ENCODE results near the gene HECW1. TPM values are rescaled to one million over a fixed set of nuclear protein-coding genes. Genes with fewer than 3 reads are reported as not detected.

HECW1 gene
- total RNA-seq, 2 experiments from 2014 or later: not detected

DNA sequence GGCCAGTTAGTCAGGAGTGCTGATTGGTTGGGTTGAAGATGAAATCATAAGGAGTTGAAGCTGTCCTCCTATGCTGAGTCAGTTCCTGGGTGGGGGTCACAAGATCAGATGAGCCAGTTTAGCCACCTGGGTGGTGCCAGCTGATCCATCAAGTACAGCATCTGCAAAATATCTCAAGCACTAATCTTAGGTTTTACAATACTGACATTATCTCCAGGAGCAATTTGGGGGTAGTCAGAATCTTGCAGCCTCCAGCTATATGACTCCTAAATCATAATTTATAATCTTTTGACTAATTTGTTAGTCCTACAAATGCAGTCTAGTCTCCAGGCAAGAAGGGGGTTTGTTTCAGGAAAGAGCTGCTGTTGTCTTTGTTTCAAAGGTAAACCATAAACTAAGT lies 286.4 kb downstream of the HECW1 start:
- Mint-ChIP-seq H3K27ac (no peak overlapping the region), H3K4me1 (ENCODE audit: low read depth) (no peaks in the 10 kb centered on the region), H3K27me3 (ENCODE audit: low read depth) (peaks cover 7% of the 10 kb centered on the region), H3K4me3 (no peak overlapping the region), H3K36me3 (ENCODE audit: low read depth) (no peaks in the 10 kb centered on the region), H3K9me3 (ENCODE audit: insufficient read depth) (no peaks in the 10 kb centered on the region)
- POLR2A ChIA-PET: no interaction called here
- no peak for DNase-seq
- CTCF ChIA-PET: interaction anchor here (1.0 kb wide), 1 partner anchor 137 kb away, joined by 3 read pairs; no protein-coding TSS in a partner anchor
- ATAC-seq: no peak

DNA sequence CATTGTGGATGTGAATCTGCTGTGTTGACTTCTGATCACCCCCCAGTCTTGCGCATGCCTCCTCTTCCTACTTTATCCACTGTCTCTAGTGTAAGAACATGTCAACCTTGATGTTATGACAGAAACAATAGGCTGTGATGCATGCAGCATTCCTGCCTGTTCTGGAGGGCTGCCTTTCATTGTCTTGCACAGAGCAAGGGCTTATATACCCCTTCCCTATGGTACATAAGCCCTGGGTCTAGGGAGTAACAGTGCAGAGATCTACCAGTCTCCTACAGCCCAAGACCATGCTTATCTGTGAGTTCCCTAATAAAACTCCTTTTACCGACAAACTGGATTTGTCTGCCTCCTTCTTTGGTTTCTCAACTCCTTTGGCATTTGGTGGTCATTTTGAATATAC lies 293.5 kb downstream of the HECW1 start:
- DNase-seq (no peak), ATAC-seq (no peak)
- Mint-ChIP-seq H3K36me3 (ENCODE audit: low read depth) (no peaks in the 10 kb centered on the region), H3K27ac (no peak overlapping the region), H3K27me3 (ENCODE audit: low read depth) (no peaks in the 10 kb centered on the region), H3K4me3 (no peak overlapping the region), H3K4me1 (ENCODE audit: low read depth) (no peaks in the 10 kb centered on the region), H3K9me3 (ENCODE audit: insufficient read depth) (no peaks in the 10 kb centered on the region)
- CTCF ChIA-PET: no interaction called here
- POLR2A ChIA-PET: no interaction called here

DNA sequence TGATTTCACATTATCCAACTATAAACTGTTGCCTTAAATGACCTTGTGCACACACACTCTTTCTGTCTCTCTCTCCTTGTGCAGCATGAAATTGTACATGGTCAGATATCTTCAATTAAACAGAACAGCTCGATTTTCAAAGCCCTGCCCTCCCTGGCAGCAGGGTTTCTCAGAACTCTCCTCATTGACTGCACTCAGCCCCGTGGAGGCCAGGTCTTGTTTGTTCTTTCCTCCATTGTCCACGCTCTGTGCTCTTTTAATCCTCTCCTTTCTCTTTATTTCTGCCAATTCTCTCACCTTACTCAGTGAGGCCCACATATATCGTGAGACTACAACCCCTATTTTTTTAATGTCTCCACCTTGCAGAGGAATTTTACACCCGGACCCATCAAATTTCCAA lies 294.5 kb downstream of the HECW1 start:
- no peaks in the 10 kb centered on the region for H3K4me1 Mint-ChIP-seq (ENCODE audit: low read depth)
- ATAC-seq: no peak
- ChIA-PET POLR2A (no interaction called here), CTCF (no interaction called here)
- no peaks in the 10 kb centered on the region for H3K27me3 Mint-ChIP-seq (ENCODE audit: low read depth)
- no peak for DNase-seq
- no peak overlapping the region for H3K4me3 Mint-ChIP-seq
- no peaks in the 10 kb centered on the region for H3K9me3 Mint-ChIP-seq (ENCODE audit: insufficient read depth)
- H3K27ac Mint-ChIP-seq: no peak overlapping the region
- H3K36me3 Mint-ChIP-seq (ENCODE audit: low read depth): no peaks in the 10 kb centered on the region

DNA sequence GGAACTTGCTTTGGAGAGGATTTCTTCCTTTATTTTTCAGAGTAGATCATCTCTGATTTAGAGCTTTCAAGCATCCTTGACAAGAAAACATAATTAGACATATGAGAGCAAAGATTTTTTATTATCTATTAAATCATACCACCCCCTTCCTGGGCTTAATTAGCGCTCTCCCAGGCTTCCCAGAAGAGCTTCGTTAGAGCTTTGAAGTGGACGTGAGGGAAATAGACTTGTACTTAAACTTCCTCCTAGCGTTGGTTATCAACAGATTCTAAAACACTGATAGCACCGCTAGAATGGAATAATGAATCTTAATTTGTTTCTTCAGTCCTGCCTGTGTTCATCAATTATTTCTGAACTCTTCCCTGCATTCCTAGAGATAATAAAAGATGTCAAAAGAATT lies 296.5 kb downstream of the HECW1 start:
- no peaks in the 10 kb centered on the region for H3K27me3 Mint-ChIP-seq (ENCODE audit: low read depth)
- no peak overlapping the region for H3K4me3 Mint-ChIP-seq
- ATAC-seq (no peak), DNase-seq (no peak)
- no peak overlapping the region for H3K27ac Mint-ChIP-seq
- POLR2A ChIA-PET: no interaction called here
- CTCF ChIA-PET: interaction anchor here (1.3 kb wide), 1 partner anchor 17 kb away, joined by 3 read pairs; no protein-coding TSS in a partner anchor
- H3K4me1 Mint-ChIP-seq (ENCODE audit: low read depth): no peaks in the 10 kb centered on the region
- no peaks in the 10 kb centered on the region for H3K36me3 Mint-ChIP-seq (ENCODE audit: low read depth)
- no peaks in the 10 kb centered on the region for H3K9me3 Mint-ChIP-seq (ENCODE audit: insufficient read depth)

DNA sequence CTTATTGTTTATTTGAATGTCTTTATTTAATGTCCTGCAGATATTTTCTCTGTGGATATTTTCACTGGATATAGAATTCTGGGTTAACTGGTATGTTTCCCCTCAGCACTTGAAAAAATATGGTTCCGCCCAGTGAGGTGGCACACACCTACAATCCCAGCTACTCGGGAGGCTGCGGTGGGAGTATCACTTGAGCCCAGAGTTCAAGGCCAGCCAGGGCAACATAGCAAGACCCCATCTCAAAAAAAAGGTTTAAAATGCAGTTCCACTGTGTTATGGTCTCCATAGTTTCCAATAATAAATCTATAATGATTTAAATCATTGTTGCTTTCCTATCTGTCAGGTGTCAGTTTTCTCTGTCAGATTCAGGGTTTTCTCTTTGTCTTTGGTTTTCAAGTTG lies 305.0 kb downstream of the HECW1 start:
- ChIA-PET CTCF (no interaction called here), POLR2A (no interaction called here)
- Mint-ChIP-seq H3K4me3 (no peak overlapping the region), H3K27ac (no peak overlapping the region), H3K27me3 (ENCODE audit: low read depth) (peaks cover 10% of the 10 kb centered on the region), H3K9me3 (ENCODE audit: insufficient read depth) (no peaks in the 10 kb centered on the region), H3K36me3 (ENCODE audit: low read depth) (no peaks in the 10 kb centered on the region), H3K4me1 (ENCODE audit: low read depth) (no peaks in the 10 kb centered on the region)
- no peak for DNase-seq
- no peak for ATAC-seq

DNA sequence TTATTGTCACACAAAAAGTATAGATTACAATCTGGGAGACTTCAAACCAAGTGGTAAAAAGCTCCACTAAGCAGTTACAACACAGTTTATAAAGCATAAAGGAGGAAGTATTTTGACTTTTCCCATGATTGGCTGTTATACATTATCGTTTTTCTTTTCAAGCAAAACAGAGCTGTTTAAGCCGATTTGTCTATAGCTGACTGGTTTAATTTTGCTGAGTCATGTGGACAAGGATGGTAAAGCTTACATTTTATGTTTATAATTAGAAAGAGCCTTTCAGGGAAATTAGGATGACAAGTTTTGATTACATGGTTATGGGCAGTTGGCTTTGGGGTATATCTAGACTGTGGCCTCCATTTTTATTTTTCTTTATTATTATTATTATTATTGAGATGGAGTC lies 318.0 kb downstream of the HECW1 start:
- H3K4me1 Mint-ChIP-seq (ENCODE audit: low read depth): no peaks in the 10 kb centered on the region
- H3K27me3 Mint-ChIP-seq (ENCODE audit: low read depth): peaks cover 8% of the 10 kb centered on the region
- POLR2A ChIA-PET: no interaction called here
- DNase-seq (no peak), ATAC-seq (no peak)
- H3K36me3 Mint-ChIP-seq (ENCODE audit: low read depth): no peaks in the 10 kb centered on the region
- no peaks in the 10 kb centered on the region for H3K9me3 Mint-ChIP-seq (ENCODE audit: insufficient read depth)
- H3K4me3 Mint-ChIP-seq: no peak overlapping the region
- no peak overlapping the region for H3K27ac Mint-ChIP-seq
- CTCF ChIA-PET: interaction anchor here (0.8 to 3.0 kb wide), 4 partner anchors 9 to 169 kb away, joined by 3 to 12 read pairs (median 4); no protein-coding TSS in a partner anchor

DNA sequence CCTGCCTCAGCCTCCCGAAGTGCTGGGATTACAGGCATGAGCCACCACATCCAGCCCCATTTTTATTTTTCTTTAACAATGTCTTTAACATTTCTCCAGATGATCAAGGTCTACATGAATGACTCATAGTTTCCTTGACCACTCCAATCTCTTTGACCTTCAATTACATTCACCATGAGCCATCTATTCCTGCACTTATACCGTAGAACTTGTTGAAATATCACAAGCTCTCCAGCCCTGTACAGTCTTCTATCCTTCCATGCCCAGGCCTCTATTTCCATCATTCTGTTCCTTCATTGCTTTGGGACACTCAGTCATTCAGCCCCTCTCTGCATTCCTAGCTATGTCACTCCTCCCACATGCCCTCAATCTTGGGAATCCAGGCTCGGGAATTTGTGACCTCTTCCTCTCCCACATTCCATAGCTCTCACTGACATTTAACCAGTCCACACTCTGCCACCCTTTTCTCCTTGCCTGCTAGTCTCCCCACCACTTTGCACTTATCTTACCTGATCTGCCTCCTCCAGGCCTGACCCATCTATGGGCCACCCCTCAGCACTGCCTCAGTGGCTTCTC lies 318.7 kb downstream of the HECW1 start:
- CTCF ChIA-PET: interaction anchor here (0.8 to 3.0 kb wide), 4 partner anchors 9 to 170 kb away, joined by 3 to 12 read pairs (median 4); no protein-coding TSS in a partner anchor
- H3K27me3 Mint-ChIP-seq (ENCODE audit: low read depth): peaks cover 8% of the 10 kb centered on the region
- H3K27ac Mint-ChIP-seq: no peak overlapping the region
- no peaks in the 10 kb centered on the region for H3K4me1 Mint-ChIP-seq (ENCODE audit: low read depth)
- H3K36me3 Mint-ChIP-seq (ENCODE audit: low read depth): no peaks in the 10 kb centered on the region
- ATAC-seq (no peak), DNase-seq (no peak)
- no peak overlapping the region for H3K4me3 Mint-ChIP-seq
- no peaks in the 10 kb centered on the region for H3K9me3 Mint-ChIP-seq (ENCODE audit: insufficient read depth)
- POLR2A ChIA-PET: no interaction called here

DNA sequence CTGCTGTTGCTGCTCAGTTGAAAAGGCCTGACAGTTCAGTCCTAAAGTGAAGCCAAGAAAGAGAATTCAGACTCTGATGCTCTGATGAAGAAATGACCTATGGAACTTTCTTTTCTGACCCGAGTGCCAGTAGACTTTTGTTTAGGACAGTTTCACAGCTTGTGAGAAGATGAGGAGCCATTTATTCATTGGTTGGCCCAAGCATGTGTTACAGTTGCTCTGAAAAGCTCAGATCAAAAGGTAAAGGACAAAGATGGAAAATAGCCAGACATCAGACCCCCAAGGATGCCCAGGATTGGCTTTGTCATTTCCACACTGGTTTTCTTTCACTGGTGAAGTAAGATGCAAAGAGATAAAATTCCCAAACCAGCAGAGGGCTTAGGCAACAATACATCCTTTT lies 321.2 kb downstream of the HECW1 start:
- DNase-seq (no peak), ATAC-seq (no peak)
- H3K27me3 Mint-ChIP-seq (ENCODE audit: low read depth): peaks cover 10% of the 10 kb centered on the region
- H3K4me1 Mint-ChIP-seq (ENCODE audit: low read depth): no peaks in the 10 kb centered on the region
- H3K27ac Mint-ChIP-seq: no peak overlapping the region
- H3K9me3 Mint-ChIP-seq (ENCODE audit: insufficient read depth): no peaks in the 10 kb centered on the region
- no peaks in the 10 kb centered on the region for H3K36me3 Mint-ChIP-seq (ENCODE audit: low read depth)
- CTCF ChIA-PET: no interaction called here
- H3K4me3 Mint-ChIP-seq: no peak overlapping the region
- POLR2A ChIA-PET: no interaction called here

DNA sequence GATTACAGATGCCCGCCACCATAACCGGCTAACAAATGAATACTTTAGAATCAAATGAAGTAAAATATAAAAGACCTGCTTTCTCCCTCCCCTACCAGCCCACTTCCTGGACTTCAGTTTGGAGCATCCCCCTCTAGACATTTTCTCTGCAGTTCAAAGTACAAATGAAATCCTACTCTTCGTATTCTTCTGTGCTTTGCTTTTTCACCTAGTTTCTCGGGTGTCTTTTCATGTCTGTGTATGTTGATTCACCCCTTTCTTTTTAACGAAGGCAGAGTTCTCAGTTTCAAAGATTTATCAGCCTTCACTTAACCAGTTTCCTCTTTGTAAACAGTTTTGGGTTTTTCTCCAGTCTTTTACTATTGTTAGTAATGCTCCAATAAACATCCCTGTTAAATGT lies 324.6 kb downstream of the HECW1 start:
- Mint-ChIP-seq H3K27ac (no peak overlapping the region), H3K9me3 (ENCODE audit: insufficient read depth) (no peaks in the 10 kb centered on the region), H3K27me3 (ENCODE audit: low read depth) (peaks cover 2% of the 10 kb centered on the region), H3K36me3 (ENCODE audit: low read depth) (no peaks in the 10 kb centered on the region), H3K4me1 (ENCODE audit: low read depth) (no peaks in the 10 kb centered on the region), H3K4me3 (no peak overlapping the region)
- POLR2A ChIA-PET: no interaction called here
- DNase-seq (no peak), ATAC-seq (no peak)
- CTCF ChIA-PET: no interaction called here

DNA sequence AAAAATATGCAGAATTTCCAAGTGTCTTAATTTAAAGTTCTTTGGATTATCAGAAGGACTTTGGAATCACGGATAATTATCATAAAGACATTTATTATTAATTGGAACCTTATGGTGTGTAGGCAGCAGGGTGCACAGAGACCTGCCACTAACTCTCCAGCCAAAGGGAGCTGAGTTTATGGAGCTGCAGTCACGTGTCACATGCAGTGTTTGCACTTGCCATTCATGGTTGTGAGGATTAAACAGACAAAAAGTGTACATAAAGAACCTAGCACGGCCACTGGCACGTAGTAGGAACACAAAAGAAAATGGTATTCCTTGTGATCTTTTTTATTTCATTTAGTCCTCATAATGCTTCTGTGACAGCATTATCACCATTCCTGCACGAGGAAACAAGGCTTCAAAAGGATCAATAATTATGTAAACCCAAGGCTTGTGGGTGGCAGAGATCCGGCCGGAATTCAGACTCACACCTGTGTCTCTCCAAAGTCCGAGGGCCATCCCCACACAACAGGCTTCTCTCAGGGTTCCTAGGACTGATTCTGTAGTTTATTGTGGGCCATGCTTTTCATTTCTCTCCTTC lies 326.5 kb downstream of the HECW1 start:
- POLR2A ChIA-PET: no interaction called here
- CTCF ChIA-PET: interaction anchor here (0.6 to 2.8 kb wide), 25 partner anchors 9 to 1498 kb away, joined by 3 to 22 read pairs (median 4); partner anchors contain the start of gene STK17A

DNA sequence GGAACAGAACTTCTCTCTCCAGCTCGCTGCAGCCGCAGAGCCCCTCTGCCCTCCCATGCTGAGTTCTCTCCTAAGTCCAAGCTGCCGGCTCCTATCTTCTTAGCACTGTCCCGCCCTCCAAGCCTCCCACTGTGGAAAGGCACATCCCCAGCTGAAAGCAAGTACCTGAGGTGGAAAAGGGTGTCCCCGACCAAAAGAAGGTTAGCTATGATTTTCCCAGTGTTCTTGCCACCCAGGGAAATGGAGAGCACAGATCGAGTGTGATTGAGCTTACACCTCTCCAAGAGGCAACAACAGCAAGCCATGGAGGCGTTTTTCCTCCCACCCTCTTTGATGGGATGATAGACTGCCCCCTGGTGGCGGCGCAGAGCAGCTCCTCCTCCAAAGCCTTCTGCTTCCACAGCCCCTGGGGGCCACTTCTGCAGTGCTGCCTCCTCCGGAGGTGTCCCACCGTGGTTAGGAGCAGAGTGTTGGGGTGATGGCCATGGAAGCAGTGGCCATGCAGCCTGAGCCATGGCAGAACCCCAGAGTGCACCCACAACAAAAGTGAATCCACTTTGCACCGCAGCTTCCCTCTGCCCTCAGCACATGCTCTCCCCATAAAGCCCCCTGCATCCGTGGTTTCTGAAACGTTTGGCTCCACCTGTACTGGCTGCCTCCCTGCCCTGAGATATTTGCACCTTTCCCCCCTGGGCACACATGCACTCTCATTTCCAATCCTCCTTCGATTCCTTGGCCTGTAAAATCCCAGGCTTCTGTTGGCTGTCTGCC lies 327.4 kb downstream of the HECW1 start:
- Mint-ChIP-seq H3K36me3 (ENCODE audit: low read depth) (no peaks in the 10 kb centered on the region), H3K27ac (no peak overlapping the region), H3K27me3 (ENCODE audit: low read depth) (peaks cover 9% of the 10 kb centered on the region), H3K9me3 (ENCODE audit: insufficient read depth) (no peaks in the 10 kb centered on the region), H3K4me1 (ENCODE audit: low read depth) (no peaks in the 10 kb centered on the region), H3K4me3 (no peak overlapping the region)
- DNase-seq: peak; percentile 68
- ChIA-PET CTCF (interaction anchor here (0.6 to 2.8 kb wide), 32 partner anchors 9 to 494 kb away, joined by 3 to 22 read pairs (median 3); partner anchors contain the start of gene STK17A), POLR2A (no interaction called here)
- peak; percentile 81 for ATAC-seq

More for the DNA sequence above, 326.5 kb downstream of the HECW1 start:
- H3K4me3 Mint-ChIP-seq: no peak overlapping the region
- peaks cover 9% of the 10 kb centered on the region for H3K27me3 Mint-ChIP-seq (ENCODE audit: low read depth)
- H3K36me3 Mint-ChIP-seq (ENCODE audit: low read depth): no peaks in the 10 kb centered on the region
- ATAC-seq: no peak
- H3K4me1 Mint-ChIP-seq (ENCODE audit: low read depth): no peaks in the 10 kb centered on the region
- no peaks in the 10 kb centered on the region for H3K9me3 Mint-ChIP-seq (ENCODE audit: insufficient read depth)
- DNase-seq: no peak
- H3K27ac Mint-ChIP-seq: no peak overlapping the region

Data from activated CD8-positive, alpha-beta T cell treated with anti-CD3 and anti-CD28 coated beads, Interleukin-2, amount 10 ng/mL, durations not matched to agents 7 days and 5 days (primary cell).